Measurements from ENCODE around the gene ZDHHC22.

ZDHHC22 gene

GRCh38 chr14:77102154-77102553 is 39.4 kb downstream of the ZDHHC22 start:
- DNase-seq, result no peak

GRCh38 chr14:77100961-77101360 is 40.6 kb downstream of the ZDHHC22 start:
- DNase-seq, result no peak

GRCh38 chr14:77099425-77100167 is 42.0 kb downstream of the ZDHHC22 start:
- peak; percentile 77 for DNase-seq

GRCh38 chr14:77098529-77099353 is 42.9 kb downstream of the ZDHHC22 start:
- no peak for DNase-seq

GRCh38 chr14:77097700-77098528 is 43.7 kb downstream of the ZDHHC22 start, which contains the start of gene CIPC:
TSS of gene CIPC (plus strand) at chr14:77098258. CDS start at chr14:77105709, 7,451 bp downstream.
- peak; percentile 99 for DNase-seq

- DNase-seq, result no peak
Measured at GRCh38 chr14:77097006-77097699, 44.4 kb downstream of the ZDHHC22 start.

- peak; percentile 64 for DNase-seq
Measured at GRCh38 chr14:77094672-77095284, 46.8 kb downstream of the ZDHHC22 start.

- DNase-seq, result no peak
Measured at GRCh38 chr14:77092676-77093075, 48.9 kb downstream of the ZDHHC22 start.

GRCh38 chr14:77091518-77091917 is 50.1 kb downstream of the ZDHHC22 start:
- no peak for DNase-seq

GRCh38 chr14:77088645-77089044 is 52.9 kb downstream of the ZDHHC22 start:
- no peak for DNase-seq

- DNase-seq, result no peak
Measured at GRCh38 chr14:77088219-77088618, 53.4 kb downstream of the ZDHHC22 start.

GRCh38 chr14:77087631-77088030 is 54.0 kb downstream of the ZDHHC22 start:
- DNase-seq, result no peak

GRCh38 chr14:77086951-77087350 is 54.6 kb downstream of the ZDHHC22 start:
- DNase-seq, result no peak

- DNase-seq, result peak; percentile 46
Measured at GRCh38 chr14:77086017-77086727, 55.4 kb downstream of the ZDHHC22 start.

- DNase-seq, result no peak
Measured at GRCh38 chr14:77085538-77085937, 56.1 kb downstream of the ZDHHC22 start.

GRCh38 chr14:77084985-77085384 is 56.6 kb downstream of the ZDHHC22 start:
- no peak for DNase-seq

- no peak for DNase-seq
Measured at GRCh38 chr14:77083082-77083481, 58.5 kb downstream of the ZDHHC22 start.

- no peak for DNase-seq
Measured at GRCh38 chr14:77082356-77082755, 59.2 kb downstream of the ZDHHC22 start.
